ENCODE measurements around the gene PPM1E.

- TF ChIP-seq CTCF (IDR thresholded peaks at IDR 0.05; ENCODE audit: poor library complexity) = no peak
- TF ChIP-seq EZH2 (IDR thresholded peaks at IDR 0.05; ENCODE audit: borderline replicate concordance) = no peak
Observed at GRCh38 chr17:59002848-59003247, 247.2 kb downstream of the PPM1E start.
